ENCODE results near the gene CD300A. TPM values are rescaled to one million over a fixed set of nuclear protein-coding genes. Genes with fewer than 3 reads are reported as not detected.

Gene CD300A
- total and polyA plus RNA-seq, 7 experiments from 2014 or later, result 5.0 to 52.4 (median 6.8) TPM

DNA sequence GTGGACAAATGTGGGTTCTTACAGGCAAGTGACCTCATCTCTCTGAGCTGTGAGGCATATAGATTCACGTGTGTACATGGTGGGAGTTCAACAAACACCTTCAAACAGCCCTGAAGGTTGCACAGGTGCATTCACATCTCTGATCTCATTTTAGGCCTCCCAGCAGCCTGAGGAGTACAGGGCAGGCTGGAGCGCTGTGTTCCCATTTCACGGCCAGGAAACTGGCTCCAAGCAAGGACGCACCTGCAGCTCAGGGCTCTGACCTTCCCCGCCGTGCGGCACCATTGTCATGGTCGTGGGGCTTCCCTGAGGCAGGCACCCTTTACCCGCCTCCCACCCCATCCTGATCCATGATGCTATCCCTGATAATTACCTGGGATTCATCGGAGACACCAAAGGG, 4.8 kb upstream of the CD300A start:
- ATAC-seq (no peak), DNase-seq (no peak)
- Mint-ChIP-seq H3K27ac (peak overlapping the region in 2 of 9 donors; percentile 20 to 68), H3K4me1 (peaks cover 4 to 43% (median 17%) of the 10 kb centered on the region in 7 donors), H3K27me3 (peaks cover 0 to 14% (median 0%) of the 10 kb centered on the region in 5 donors), H3K36me3 (peaks cover 0 to under 1% (median 0%) of the 10 kb centered on the region in 5 donors), H3K4me3 (peak overlapping the region in 1 of 10 donors; percentile 12), H3K9me3 (no peaks in the 10 kb centered on the region)
- Histone ChIP-seq H3K27ac (ENCODE audit: low read depth, low read length) (no peak overlapping the region), H3K36me3 (ENCODE audit: control insufficient read depth in 2 of 3, insufficient read depth in 3 of 3, low read length in 3 of 3) (no peaks in the 10 kb centered on the region), H3K9me3 (ENCODE audit: control insufficient read depth in 2 of 3, low read length in 3 of 3) (no peaks in the 10 kb centered on the region), H3K27me3 (ENCODE audit: control insufficient read depth in 2 of 2, insufficient read depth in 2 of 2, low read length in 2 of 2) (no peaks in the 10 kb centered on the region), H3K4me1 (ENCODE audit: control insufficient read depth in 2 of 2, insufficient read depth in 2 of 2, low read length in 2 of 2) (peaks cover 43 to 74% of the 10 kb centered on the region in 2 donors), H3K4me3 (ENCODE audit: low read length) (no peak overlapping the region)
- CTCF ChIA-PET, result interaction anchor here (0.6 kb wide), 1 partner anchor 16 kb away, joined by 3 read pairs; no protein-coding TSS in a partner anchor
- intact Hi-C loops (cut with micrococcal nuclease), result no loop called here
- POLR2A ChIA-PET, result no interaction called here

GRCh38 chr17:74464730-74465377, 1.6 kb upstream of the CD300A start:
- no peak overlapping the region for H3K27ac ChIP-seq (ENCODE audit: low read depth, low read length)
- DNase-seq, result no peak
- H3K36me3 ChIP-seq (ENCODE audit: control insufficient read depth in 2 of 3, insufficient read depth in 3 of 3, low read length in 3 of 3), result no peaks in the 10 kb centered on the region
- intact Hi-C loops (cut with micrococcal nuclease), result no loop called here
- H3K9me3 Mint-ChIP-seq, result no peaks in the 10 kb centered on the region
- H3K4me1 ChIP-seq (ENCODE audit: control insufficient read depth in 2 of 2, insufficient read depth in 2 of 2, low read length in 2 of 2), result peaks cover 48 to 68% of the 10 kb centered on the region in 2 donors
- H3K27me3 ChIP-seq (ENCODE audit: control insufficient read depth in 2 of 2, insufficient read depth in 2 of 2, low read length in 2 of 2), result no peaks in the 10 kb centered on the region
- H3K36me3 Mint-ChIP-seq, result peaks cover 0 to 12% (median 0%) of the 10 kb centered on the region in 5 donors
- no peak overlapping the region for H3K27ac Mint-ChIP-seq
- no peak overlapping the region for H3K4me3 Mint-ChIP-seq
- peak overlapping the region; percentile 66 for H3K4me3 ChIP-seq (ENCODE audit: low read length)
- ChIA-PET CTCF (no interaction called here), POLR2A (interaction anchor here (0.6 to 1.4 kb wide), 3 partner anchors 12 to 83 kb away, joined by 3 read pairs; no protein-coding TSS in a partner anchor)
- H3K27me3 Mint-ChIP-seq, result peaks cover 0 to 5% (median 0%) of the 10 kb centered on the region in 5 donors
- H3K9me3 ChIP-seq (ENCODE audit: control insufficient read depth in 2 of 3, low read length in 3 of 3), result no peaks in the 10 kb centered on the region
- no peak for ATAC-seq
- H3K4me1 Mint-ChIP-seq, result peaks cover 6 to 39% (median 21%) of the 10 kb centered on the region in 7 donors

GRCh38 chr17:74465378-74466110, 890 bp upstream of the CD300A start:
- H3K27me3 ChIP-seq (ENCODE audit: control insufficient read depth in 2 of 2, insufficient read depth in 2 of 2, low read length in 2 of 2), result no peaks in the 10 kb centered on the region
- DNase-seq (no peak), ATAC-seq (no peak)
- no peak overlapping the region for H3K27ac ChIP-seq (ENCODE audit: low read depth, low read length)
- no peaks in the 10 kb centered on the region for H3K36me3 ChIP-seq (ENCODE audit: control insufficient read depth in 2 of 3, insufficient read depth in 3 of 3, low read length in 3 of 3)
- Mint-ChIP-seq H3K9me3 (no peaks in the 10 kb centered on the region), H3K27me3 (peaks cover 0 to 5% (median 0%) of the 10 kb centered on the region in 5 donors), H3K36me3 (peaks cover 0 to 18% (median 0%) of the 10 kb centered on the region in 5 donors), H3K4me1 (peaks cover 6 to 43% (median 25%) of the 10 kb centered on the region in 7 donors), H3K4me3 (no peak overlapping the region), H3K27ac (no peak overlapping the region)
- H3K4me1 ChIP-seq (ENCODE audit: control insufficient read depth in 2 of 2, insufficient read depth in 2 of 2, low read length in 2 of 2), result peaks cover 48 to 67% of the 10 kb centered on the region in 2 donors
- CTCF ChIA-PET, result no interaction called here
- intact Hi-C loops (cut with micrococcal nuclease), result loop anchor here in 1 of 2 donors (1.0 kb wide), 1 partner anchor 11 kb away; no protein-coding TSS in a partner anchor
- POLR2A ChIA-PET, result interaction anchor here (1.0 kb wide), 1 partner anchor 10 kb away, joined by 4 read pairs; no protein-coding TSS in a partner anchor
- peak overlapping the region; percentile 66 for H3K4me3 ChIP-seq (ENCODE audit: low read length)
- H3K9me3 ChIP-seq (ENCODE audit: control insufficient read depth in 2 of 3, low read length in 3 of 3), result no peaks in the 10 kb centered on the region

DNA sequence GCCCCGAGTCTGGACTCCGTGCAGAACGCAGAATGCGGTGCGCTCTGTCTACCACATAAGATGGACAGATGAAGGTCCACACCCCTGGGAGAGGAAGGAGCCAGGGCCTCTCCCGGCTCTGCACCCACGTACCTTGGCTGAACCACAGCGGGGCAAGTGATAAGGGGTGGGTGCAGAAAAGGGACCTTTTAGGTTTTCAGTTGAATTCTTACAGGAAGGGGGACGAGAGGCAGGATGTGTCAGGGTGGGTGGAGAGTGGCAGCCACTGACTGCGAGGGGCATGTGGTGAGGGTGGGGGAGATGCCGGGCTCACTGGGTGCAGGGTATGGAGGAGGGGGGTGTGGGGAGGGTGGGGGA, 372 bp downstream of the CD300A start:
- Histone ChIP-seq H3K36me3 (ENCODE audit: control insufficient read depth in 2 of 3, insufficient read depth in 3 of 3, low read length in 3 of 3) (no peaks in the 10 kb centered on the region), H3K4me3 (ENCODE audit: low read length) (peak overlapping the region; percentile 66), H3K4me1 (ENCODE audit: control insufficient read depth in 2 of 2, insufficient read depth in 2 of 2, low read length in 2 of 2) (peaks cover 48 to 67% of the 10 kb centered on the region in 2 donors), H3K27ac (ENCODE audit: low read depth, low read length) (peak overlapping the region; percentile 54), H3K27me3 (ENCODE audit: control insufficient read depth in 2 of 2, insufficient read depth in 2 of 2, low read length in 2 of 2) (no peaks in the 10 kb centered on the region), H3K9me3 (ENCODE audit: control insufficient read depth in 2 of 3, low read length in 3 of 3) (no peaks in the 10 kb centered on the region)
- peaks cover 0 to 5% (median 0%) of the 10 kb centered on the region in 5 donors for H3K27me3 Mint-ChIP-seq
- ATAC-seq, result no peak
- peak overlapping the region in 2 of 9 donors; percentile 45 to 62 for H3K27ac Mint-ChIP-seq
- peaks cover 6 to 44% (median 26%) of the 10 kb centered on the region in 7 donors for H3K4me1 Mint-ChIP-seq
- intact Hi-C loops (cut with micrococcal nuclease), result loop anchor here (1.0 kb wide), 2 partner anchors 11 to 13 kb away; no protein-coding TSS in a partner anchor
- no peak overlapping the region for H3K4me3 Mint-ChIP-seq
- POLR2A ChIA-PET, result interaction anchor here (1.0 to 1.4 kb wide), 2 partner anchors 9 to 10 kb away, joined by 3 to 4 read pairs; no protein-coding TSS in a partner anchor
- H3K9me3 Mint-ChIP-seq, result no peaks in the 10 kb centered on the region
- H3K36me3 Mint-ChIP-seq, result peaks cover 0 to 25% (median 0%) of the 10 kb centered on the region in 5 donors
- CTCF ChIA-PET, result no interaction called here
- peak in 1 of 9 donors; percentile 18 for DNase-seq

- no peaks in the 10 kb centered on the region for H3K9me3 ChIP-seq (ENCODE audit: control insufficient read depth in 2 of 3, low read length in 3 of 3)
- no peaks in the 10 kb centered on the region for H3K27me3 ChIP-seq (ENCODE audit: control insufficient read depth in 2 of 2, insufficient read depth in 2 of 2, low read length in 2 of 2)
- Mint-ChIP-seq H3K27me3 (peaks cover 0 to 5% (median 0%) of the 10 kb centered on the region in 5 donors), H3K9me3 (no peaks in the 10 kb centered on the region), H3K4me3 (peak overlapping the region in 2 of 10 donors; percentile 77 to 81), H3K36me3 (peaks cover 0 to 28% (median 0%) of the 10 kb centered on the region in 5 donors), H3K27ac (peak overlapping the region in 6 of 9 donors; percentile 55 to 90 (median 75)), H3K4me1 (peaks cover 10 to 46% (median 28%) of the 10 kb centered on the region in 7 donors)
- ChIA-PET CTCF (no interaction called here), POLR2A (interaction anchor here (1.4 kb wide), 1 partner anchor 10 kb away, joined by 3 read pairs; no protein-coding TSS in a partner anchor)
- H3K4me1 ChIP-seq (ENCODE audit: control insufficient read depth in 2 of 2, insufficient read depth in 2 of 2, low read length in 2 of 2), result peaks cover 47 to 67% of the 10 kb centered on the region in 2 donors
- no peaks in the 10 kb centered on the region for H3K36me3 ChIP-seq (ENCODE audit: control insufficient read depth in 2 of 3, insufficient read depth in 3 of 3, low read length in 3 of 3)
- peak overlapping the region; percentile 37 for H3K4me3 ChIP-seq (ENCODE audit: low read length)
- ATAC-seq (peak; percentile 34), DNase-seq (no peak)
- no peak overlapping the region for H3K27ac ChIP-seq (ENCODE audit: low read depth, low read length)
- intact Hi-C loops (cut with micrococcal nuclease), result loop anchor here in 1 of 2 donors (1.0 kb wide), 1 partner anchor 11 kb away; no protein-coding TSS in a partner anchor
These were observed 952 bp downstream of the CD300A start for GRCh38 chr17:74467221-74467951.

DNA sequence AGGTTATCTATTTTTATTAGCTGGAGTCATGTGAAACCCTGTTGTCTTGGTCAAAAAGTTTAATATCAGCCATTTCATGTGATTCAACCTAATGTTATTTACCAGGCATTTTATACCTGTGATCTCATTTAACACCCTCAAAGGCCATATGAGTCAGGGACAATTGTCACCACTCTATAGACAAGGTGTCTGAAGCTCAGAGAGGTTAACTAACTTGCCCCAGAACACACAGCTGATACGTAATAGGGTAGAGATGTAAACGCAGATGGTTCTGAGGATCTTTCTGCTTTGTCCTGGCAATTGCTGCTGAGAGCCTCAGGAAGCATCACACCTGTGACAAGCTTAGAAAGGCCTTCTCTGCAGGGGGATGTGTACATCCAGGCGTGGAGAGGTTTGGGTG, 4.9 kb downstream of the CD300A start:
- Mint-ChIP-seq H3K27ac (peak overlapping the region in 7 of 9 donors; percentile 3 to 65 (median 14)), H3K4me3 (peak overlapping the region in 3 of 10 donors; percentile 13 to 72 (median 58)), H3K9me3 (peaks cover 0 to 24% (median 6%) of the 10 kb centered on the region in 11 donors), H3K27me3 (no peaks in the 10 kb centered on the region), H3K4me1 (peaks cover 15 to 61% (median 50%) of the 10 kb centered on the region in 7 donors), H3K36me3 (peaks cover 0 to 66% (median 16%) of the 10 kb centered on the region in 5 donors)
- H3K27ac ChIP-seq (ENCODE audit: low read depth, low read length), result no peak overlapping the region
- DNase-seq (no peak), ATAC-seq (no peak)
- no peaks in the 10 kb centered on the region for H3K27me3 ChIP-seq (ENCODE audit: control insufficient read depth in 2 of 2, insufficient read depth in 2 of 2, low read length in 2 of 2)
- intact Hi-C loops (cut with micrococcal nuclease), result no loop called here
- ChIA-PET POLR2A (no interaction called here), CTCF (interaction anchor here (0.5 to 1.3 kb wide), 3 partner anchors 13 to 300 kb away, joined by 3 to 4 read pairs (median 3); no protein-coding TSS in a partner anchor)
- H3K36me3 ChIP-seq (ENCODE audit: control insufficient read depth in 2 of 3, insufficient read depth in 3 of 3, low read length in 3 of 3), result peaks cover 0 to 4% (median 3%) of the 10 kb centered on the region in 3 experiments
- peaks cover 24 to 60% of the 10 kb centered on the region in 2 donors for H3K4me1 ChIP-seq (ENCODE audit: control insufficient read depth in 2 of 2, insufficient read depth in 2 of 2, low read length in 2 of 2)
- peaks cover 0 to 10% (median 6%) of the 10 kb centered on the region in 3 experiments for H3K9me3 ChIP-seq (ENCODE audit: control insufficient read depth in 2 of 3, low read length in 3 of 3)
- H3K4me3 ChIP-seq (ENCODE audit: low read length), result no peak overlapping the region

All from naive thymus-derived CD4-positive, alpha-beta T cell (primary cell).